IMR-90 (cell line): ENCODE results near the gene CNTN4. TPM values are rescaled to one million over a fixed set of nuclear protein-coding genes. Genes with fewer than 3 reads are reported as not detected.

Experiments
- ATAC-seq: fragments of 200-7000 bp; cut with Tn5 transposase; 2 replicates; pipeline ENCODE4 v1.9.1; 2020; ENCODE audit warnings: low read depth, mild to moderate bottlenecking, moderate library complexity
- BruUV-seq: library from RNA; stranded (reverse); fragments of 400-500 nt; replicated peaks from 2 replicates; lab custom pipeline; 2021; lab: Mats Ljungman, UMichigan
- CTCF ChIA-PET: fragments of 300-600 bp; formaldehyde crosslinking; extraction: SDS; loops from one replicate; lab custom pipeline; 2021; ENCODE audit warnings: antibody characterized with exemption; lab: Yijun Ruan, JAX
- POLR2A ChIA-PET: fragments of 300-600 bp; sonication (Branson Sonifier 250); formaldehyde crosslinking; loops from one replicate; lab custom pipeline; 2022; ENCODE audit warnings: antibody characterized with exemption; ENCODE audit not compliant: unreplicated experiment; lab: Charles Lee
- DNase-seq: peaks from one replicate; pipeline ENCODE4 v3.0.0; 2013
- H2AFZ ChIP-seq: replicated peaks from 2 replicates; pipeline ENCODE3; 2013; ENCODE audit warnings: low read length, mild to moderate bottlenecking; ENCODE audit not compliant: poor library complexity
- H2AK5ac ChIP-seq: 2 replicates; pipeline ENCODE4 v1.6.1; 2013; ENCODE audit warnings: low read depth, low read length, inconsistent platforms
- H2AK9ac ChIP-seq: replicated peaks from 2 replicates; pipeline ENCODE3; 2013; ENCODE audit warnings: mild to moderate bottlenecking, low read depth, low read length, moderate library complexity; ENCODE audit not compliant: poor library complexity
- H2BK120ac ChIP-seq: 2 replicates; pipeline ENCODE4 v1.6.1; 2013; ENCODE audit warnings: low read depth, low read length, inconsistent platforms
- H2BK15ac ChIP-seq: 3 replicates; pipeline ENCODE4 v1.6.1; 2013; ENCODE audit warnings: low read depth, low read length, inconsistent platforms
- H2BK20ac ChIP-seq: 2 replicates; pipeline ENCODE4 v1.6.1; 2013; ENCODE audit warnings: low read depth, mild to moderate bottlenecking, inconsistent platforms, low read length, moderate library complexity
- H2BK5ac ChIP-seq: 2 replicates; pipeline ENCODE4 v1.6.1; 2013; ENCODE audit warnings: mild to moderate bottlenecking, low read depth, low read length, inconsistent platforms; ENCODE audit not compliant: poor library complexity, severe bottlenecking
- H3K14ac ChIP-seq: replicated peaks from 2 replicates; pipeline ENCODE4 v1.6.1; 2013; ENCODE audit warnings: low read depth, low read length, inconsistent platforms
- H3K18ac ChIP-seq: 2 replicates; pipeline ENCODE4 v1.6.1; 2013; ENCODE audit warnings: low read depth, low read length, control low read depth
- H3K23ac ChIP-seq: 2 replicates; pipeline ENCODE4 v1.6.1; 2013; ENCODE audit warnings: low read depth, low read length, inconsistent platforms
- H3K27ac ChIP-seq: 2 replicates; pipeline ENCODE4 v1.5.1; 2013; ENCODE audit warnings: mild to moderate bottlenecking, control low read depth, low read length; ENCODE audit not compliant: insufficient read depth
- H3K27me3 ChIP-seq: 2 replicates; pipeline ENCODE4 v1.6.1; 2013; ENCODE audit warnings: low read length; ENCODE audit not compliant: control insufficient read depth, insufficient read depth
- H3K36me3 ChIP-seq: 2 replicates; pipeline ENCODE4 v1.6.1; 2013; ENCODE audit warnings: low read length, mixed read lengths; ENCODE audit not compliant: control insufficient read depth, insufficient read depth
- H3K4ac ChIP-seq: 2 replicates; pipeline ENCODE4 v1.6.1; 2013; ENCODE audit warnings: low read depth, low read length, inconsistent platforms
- H3K4me1 ChIP-seq: 2 replicates; pipeline ENCODE4 v1.6.1; 2013; ENCODE audit warnings: low read length, mixed read lengths; ENCODE audit not compliant: control insufficient read depth, insufficient read depth
- H3K4me2 ChIP-seq: 2 replicates; pipeline ENCODE4 v1.6.1; 2013; ENCODE audit warnings: low read depth, mild to moderate bottlenecking, control low read depth, low read length, moderate library complexity
- H3K4me3 ChIP-seq: 2 replicates; pipeline ENCODE4 v1.5.1; 2013; ENCODE audit warnings: low read depth, mild to moderate bottlenecking, control low read depth, low read length, moderate library complexity; ENCODE audit not compliant: insufficient read depth
- H3K56ac ChIP-seq: 2 replicates; pipeline ENCODE4 v1.6.1; 2013; ENCODE audit warnings: low read length, inconsistent platforms; ENCODE audit not compliant: insufficient read depth; ENCODE audit errors: extremely low read depth
- H3K79me1 ChIP-seq, 2 experiments: 2 replicates each; pipeline ENCODE4 v1.6.1; 2013; ENCODE audit warnings: low read length in 2 of 2, inconsistent platforms in 1 of 2, low read depth in 1 of 2
- H3K9ac ChIP-seq: 2 replicates; pipeline ENCODE4 v1.6.1; 2013; ENCODE audit warnings: low read depth, low read length, control low read depth
- H3K9me1 ChIP-seq: 2 replicates; pipeline ENCODE4 v1.6.1; 2013; ENCODE audit warnings: low read length, inconsistent platforms; ENCODE audit not compliant: insufficient read depth
- H3K9me3 ChIP-seq: 2 replicates; pipeline ENCODE4 v1.6.1; 2013; ENCODE audit warnings: low read length; ENCODE audit not compliant: control insufficient read depth, insufficient read depth
- H4K20me1 ChIP-seq: 2 replicates; pipeline ENCODE4 v1.6.1; 2013; ENCODE audit warnings: low read length, inconsistent platforms; ENCODE audit not compliant: insufficient read depth
- H4K5ac ChIP-seq: 2 replicates; pipeline ENCODE4 v1.6.1; 2013; ENCODE audit warnings: mild to moderate bottlenecking, low read depth, low read length, control low read depth
- H4K8ac ChIP-seq, 2 experiments: 2 replicates each; pipeline ENCODE4 v1.6.1; 2013; ENCODE audit warnings: low read depth in 2 of 2, low read length in 2 of 2, control low read depth in 1 of 2, inconsistent platforms in 1 of 2
- H4K91ac ChIP-seq: 2 replicates; pipeline ENCODE4 v1.6.1; 2013; ENCODE audit warnings: low read depth, low read length, inconsistent platforms; ENCODE audit not compliant: insufficient read depth
- BHLHE40 ChIP-seq: fragments of 150-350 bp; IDR thresholded peaks from 2 replicates; pipeline ENCODE4 v1.6.1; 2016; ENCODE audit warnings: mild to moderate bottlenecking, low read depth, low read length
- CEBPB ChIP-seq: IDR thresholded peaks from 2 replicates; pipeline ENCODE4 v1.6.1; 2012; ENCODE audit warnings: low read depth, low read length, improper control_type of control experiment
- CTCF ChIP-seq: conservative IDR thresholded peaks from 2 replicates; pipeline ENCODE4 v1.5.1; 2012; ENCODE audit warnings: mild to moderate bottlenecking, low read depth, low read length, improper control_type of control experiment
- ELK1 ChIP-seq: fragments of 150-350 bp; IDR thresholded peaks from 2 replicates; pipeline ENCODE4 v1.6.1; 2016; ENCODE audit warnings: low read depth, mild to moderate bottlenecking, low read length, moderate library complexity, borderline replicate concordance
- MAFK ChIP-seq: IDR thresholded peaks from 2 replicates; pipeline ENCODE4 v1.6.1; 2012; ENCODE audit warnings: low read depth, low read length, improper control_type of control experiment
- MAZ ChIP-seq: IDR thresholded peaks from 2 replicates; pipeline ENCODE4 v1.6.1; 2012; ENCODE audit warnings: low read depth, mild to moderate bottlenecking, low read length, improper control_type of control experiment, moderate library complexity, borderline replicate concordance
- MXI1 ChIP-seq: IDR thresholded peaks from 2 replicates; pipeline ENCODE4 v1.6.1; 2012; ENCODE audit warnings: low read depth, mild to moderate bottlenecking, low read length, moderate library complexity, borderline replicate concordance
- NFE2L2 ChIP-seq: fragments of 150-350 bp; IDR thresholded peaks from 2 replicates; pipeline ENCODE4 v1.6.1; 2016; ENCODE audit warnings: low read depth, mild to moderate bottlenecking, low read length
- POLR2A ChIP-seq: IDR thresholded peaks from 2 replicates; pipeline ENCODE4 v1.6.1; 2012; ENCODE audit warnings: mild to moderate bottlenecking, low read depth, low read length
- RAD21 ChIP-seq: IDR thresholded peaks from 2 replicates; pipeline ENCODE4 v1.6.1; 2012; ENCODE audit warnings: low read length, improper control_type of control experiment
- RCOR1 ChIP-seq: IDR thresholded peaks from 2 replicates; pipeline ENCODE4 v1.6.1; 2012; ENCODE audit warnings: mild to moderate bottlenecking, low read length, improper control_type of control experiment; ENCODE audit not compliant: insufficient replicate concordance
- USF2 ChIP-seq: fragments of 150-350 bp; IDR thresholded peaks from 2 replicates; pipeline ENCODE4 v1.6.1; 2017; ENCODE audit warnings: mild to moderate bottlenecking, antibody characterized with exemption, low read length, low read depth
- WGBS, 2 experiments: methylation state at CpG; one replicate each; pipeline versions ENCODE4 v1.1.5 to v1.1.7; 2013; ENCODE audit warnings: missing lambda C conversion rate in 2 of 2; ENCODE audit not compliant: insufficient read length in 1 of 2; ENCODE audit errors: extremely low coverage in 2 of 2; 5-methylcytosine and 5-hydroxymethylcytosine counted together
- dilution Hi-C: fragments of 300-500 bp; cut with HindIII; formaldehyde crosslinking; loops from one replicate; pipeline ENCODE4 v1.14.3; 2018; ENCODE audit warnings: low sequenced_read_pairs; ENCODE audit not compliant: unreplicated experiment
- in situ Hi-C: fragments of 300-500 bp; cut with MboI; formaldehyde crosslinking; loops from 3 replicates; pipeline ENCODE4 v1.14.3; 2019; ENCODE audit warnings: low sequenced_read_pairs, inconsistent platforms, mixed read lengths
- intact Hi-C: fragments of 100-400 bp; cut with micrococcal nuclease; formaldehyde crosslinking; loops from 2 replicates; pipeline ENCODE4 v1.10.0; 2022
- polyA plus RNA-seq, 3 experiments: library from polyadenylated mRNA; depleted of rRNA; stranded (reverse); fragments of >200 nt; gene quantifications; 2 replicates each; pipeline ENCODE4 v1.2.3, GENCODE V29; 2012; ENCODE audit warnings: low replicate concordance in 1 of 3
- total RNA-seq: library from RNA; depleted of rRNA; stranded (reverse); fragments of >200 nt; gene quantifications from 2 replicates; pipeline ENCODE4 v1.2.3, GENCODE V29; 2012

Gene CNTN4
- total and polyA plus RNA-seq, 2 of the 4 experiments (the other 2 are of a cell fraction): under 0.01 TPM; not detected in 1

GRCh38 chr3:2856138-2857133 is 757.8 kb downstream of the CNTN4 start (continued):
- no peak for TF ChIP-seq ELK1

- H3K4me2 ChIP-seq: no peak overlapping the region
- no peaks in the 10 kb centered on the region for H3K9me1 ChIP-seq
- H3K79me1 ChIP-seq: no peaks in the 10 kb centered on the region
- ChIA-PET CTCF (no interaction called here), POLR2A (no interaction called here)
- H4K91ac ChIP-seq: no peak overlapping the region
- dilution Hi-C loops (no loop called here), in situ Hi-C loops (no loop called here), intact Hi-C loops (no loop called here)
- no peak overlapping the region for H4K8ac ChIP-seq
- H4K5ac ChIP-seq: no peak overlapping the region
- no peak overlapping the region for H2BK120ac ChIP-seq
- ATAC-seq: no peak
- H3K4me3 ChIP-seq: no peak overlapping the region
- no peaks in the 10 kb centered on the region for H3K4me1 ChIP-seq
- peaks cover 6% of the 10 kb centered on the region; the same call in 1 of the 2 replicates for H3K9me3 ChIP-seq
- H3K23ac ChIP-seq: no peak overlapping the region
- no peak overlapping the region for H2BK5ac ChIP-seq
- no peaks in the 10 kb centered on the region for H3K27me3 ChIP-seq
- no TSS peak for BruUV-seq
- H3K56ac ChIP-seq: no peak overlapping the region
- H2AFZ ChIP-seq: no peak overlapping the region
- H2BK20ac ChIP-seq: no peak overlapping the region
- no peaks in the 10 kb centered on the region for H4K20me1 ChIP-seq
- H3K4ac ChIP-seq: no peak overlapping the region
- H3K9ac ChIP-seq: no peak overlapping the region
- H3K27ac ChIP-seq: no peak overlapping the region
- DNase-seq: no peak
- no peak overlapping the region for H2AK5ac ChIP-seq
- no peak overlapping the region for H3K14ac ChIP-seq
- H3K18ac ChIP-seq: no peak overlapping the region
- H3K36me3 ChIP-seq: no peaks in the 10 kb centered on the region
- WGBS, 2 experiments: no CpG with 5 or more reads among the region's 2 CpGs
- H2AK9ac ChIP-seq: no peak overlapping the region
- H2BK15ac ChIP-seq: no peak overlapping the region
- TF ChIP-seq POLR2A: no peak
- TF ChIP-seq RAD21: no peak
- TF ChIP-seq MAZ: no peak
- TF ChIP-seq MAFK: no peak
- TF ChIP-seq BHLHE40: no peak
- TF ChIP-seq RCOR1: no peak
- TF ChIP-seq CEBPB: no peak
- TF ChIP-seq MXI1: no peak
- no peak for TF ChIP-seq CTCF
- TF ChIP-seq USF2: no peak
- TF ChIP-seq NFE2L2: no peak
These were observed 762.0 kb downstream of the CNTN4 start for GRCh38 chr3:2860626-2861025.
